Erythroblast (primary cell): Measurements from ENCODE around the gene WIZ.

Source experiments
- DNase-seq, 2 experiments: peaks; one replicate each; lab custom pipeline; 2025; lab: John Stamatoyannopoulos, UW
- GATA1 ChIP-seq: IDR thresholded peaks from 2 replicates; pipeline ENCODE4 v1.6.1; 2011; ENCODE audit warnings: low read depth, mild to moderate bottlenecking, control low read depth, low read length, moderate library complexity
- POLR2A ChIP-seq: IDR thresholded peaks from 2 replicates; pipeline ENCODE4 v1.6.1; 2011; ENCODE audit warnings: mild to moderate bottlenecking, low read length

The WIZ gene

DNA sequence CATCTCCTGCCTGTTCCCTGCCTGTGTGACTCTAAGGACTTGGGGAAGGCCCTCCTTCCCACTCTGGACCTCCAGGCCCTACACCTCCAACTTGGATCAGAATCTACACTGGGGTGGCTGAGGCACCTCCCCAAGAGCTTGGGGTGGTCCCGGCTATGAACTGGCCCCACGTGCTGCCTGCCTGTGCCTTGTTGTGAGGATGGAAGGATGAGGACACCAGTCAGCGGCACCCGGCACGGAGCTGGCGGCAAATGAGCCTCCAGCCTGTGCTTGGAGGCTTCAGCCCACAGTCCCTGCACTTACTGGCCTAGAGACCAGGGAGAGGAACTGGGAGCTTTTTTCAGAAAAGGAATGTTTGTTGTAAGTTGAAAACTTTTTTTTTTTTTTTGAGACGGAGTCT is 78.6 kb downstream of the WIZ start:
- DNase-seq = no peak
- no peak for TF ChIP-seq POLR2A
- TF ChIP-seq GATA1 = no peak
